Measurements from ENCODE around the gene PLVAP. TPM values are rescaled to one million over a fixed set of nuclear protein-coding genes. Genes with fewer than 3 reads are reported as not detected.

PLVAP gene
- total RNA-seq, 4 donors from 2014 or later, result 21.8 to 142 (median 78.8) TPM

- H3K27ac ChIP-seq, result peak overlapping the region in 2 of 4 donors; percentile 77 to 82
- DNase-seq (ENCODE audit: low spot score in 2 of 2), result peak in 1 of 2 donors; percentile 12
- peaks cover 0 to 24% (median 3%) of the 10 kb centered on the region in 4 donors for H3K4me1 ChIP-seq
- H3K4me3 ChIP-seq, result peak overlapping the region; percentile 74 to 91 (median 82)
- TF ChIP-seq POLR2A (IDR thresholded peaks at IDR 0.05) (no peak), CTCF (IDR thresholded peaks at IDR 0.05) (no peak), EP300 (IDR thresholded peaks at IDR 0.05) (no peak)
- H3K36me3 ChIP-seq, result peaks cover 0 to 22% (median 0%) of the 10 kb centered on the region in 3 donors
- H3K27me3 ChIP-seq, result peaks cover 0 to under 1% of the 10 kb centered on the region in 2 donors
- 5 to 6% methylated on average over 17 to 25 of the region's 25 CpGs for WGBS, 2 donors
- no peaks in the 10 kb centered on the region for H3K9me3 ChIP-seq
These were observed 43.4 kb upstream of the PLVAP start for GRCh38 chr19:17420475-17420924.

- 0 to 1% methylated on average over 30 of the region's 85 CpGs for WGBS, 2 donors
- Histone ChIP-seq H3K36me3 (peaks cover 0 to 22% (median 0%) of the 10 kb centered on the region in 3 donors), H3K4me1 (peaks cover 0 to 21% (median 3%) of the 10 kb centered on the region in 4 donors), H3K9me3 (no peaks in the 10 kb centered on the region), H3K27me3 (peaks cover 0 to 7% of the 10 kb centered on the region in 2 donors), H3K27ac (peak within 1 kb of the TSS; percentile 32 to 82 (median 77)), H3K4me3 (peak within 1 kb of the TSS; percentile 74 to 91 (median 82))
- peak; percentile 92 to 94 for DNase-seq (ENCODE audit: low spot score in 2 of 2)
- TF ChIP-seq CTCF (IDR thresholded peaks at IDR 0.05) (peak in 2 of 5 experiments; percentile 9 to 25), EP300 (IDR thresholded peaks at IDR 0.05) (peak; percentile 90 to 93), POLR2A (IDR thresholded peaks at IDR 0.05) (peak; percentile 2 to 49)
These were observed 42.7 kb upstream of the PLVAP start, which contains the start of gene MVB12A for GRCh38 chr19:17419621-17420474. Gene MVB12A, plus strand, starts transcription at chr19:17420047. Its CDS starts 89 bp downstream, at chr19:17420136.

- TF ChIP-seq POLR2A (IDR thresholded peaks at IDR 0.05) (no peak), EP300 (IDR thresholded peaks at IDR 0.05) (no peak), CTCF (IDR thresholded peaks at IDR 0.05) (no peak)
- no peaks in the 10 kb centered on the region for H3K9me3 ChIP-seq
- DNase-seq (ENCODE audit: low spot score in 2 of 2), result no peak
- peaks cover 0 to 17% (median 3%) of the 10 kb centered on the region in 4 donors for H3K4me1 ChIP-seq
- 10 to 18% methylated on average over 8 of the region's 8 CpGs for WGBS, 2 donors
- peaks cover 0 to 22% (median 0%) of the 10 kb centered on the region in 3 donors for H3K36me3 ChIP-seq
- H3K4me3 ChIP-seq, result peak overlapping the region; percentile 38 to 91 (median 82)
- H3K27me3 ChIP-seq, result peaks cover 0 to 11% of the 10 kb centered on the region in 2 donors
- peak overlapping the region; percentile 32 to 82 (median 70) for H3K27ac ChIP-seq
These were observed 42.0 kb upstream of the PLVAP start for GRCh38 chr19:17419154-17419620.

- 67 to 70% methylated on average over 3 of the region's 3 CpGs for WGBS, 2 donors
- Histone ChIP-seq H3K4me3 (no peak overlapping the region), H3K4me1 (peaks cover 0 to 18% (median 3%) of the 10 kb centered on the region in 4 donors)
These were observed 41.6 kb upstream of the PLVAP start for GRCh38 chr19:17418710-17419109.

More at GRCh38 chr19:17418710-17419109, 41.6 kb upstream of the PLVAP start:
- peaks cover 0 to 11% of the 10 kb centered on the region in 2 donors for H3K27me3 ChIP-seq
- peaks cover 0 to 18% (median 0%) of the 10 kb centered on the region in 3 donors for H3K36me3 ChIP-seq
- no peak overlapping the region for H3K27ac ChIP-seq
- no peaks in the 10 kb centered on the region for H3K9me3 ChIP-seq
- TF ChIP-seq EP300 (IDR thresholded peaks at IDR 0.05), result no peak
- no peak for TF ChIP-seq POLR2A (IDR thresholded peaks at IDR 0.05)
- no peak for TF ChIP-seq CTCF (IDR thresholded peaks at IDR 0.05)
- DNase-seq (ENCODE audit: low spot score in 2 of 2), result no peak
